GM21576 (cell line): Measurements from ENCODE around the gene RAB11FIP3.

ENCODE experiments used
- ATAC-seq: cut with Tn5 transposase; IDR thresholded peaks from one replicate; pipeline ENCODE4 v1.9.1; 2021; ENCODE audit warnings: mild to moderate bottlenecking, moderate library complexity; ENCODE audit not compliant: unreplicated experiment

The RAB11FIP3 gene

GRCh38 chr16:549544-550263 is 124.3 kb downstream of the RAB11FIP3 start:
- ATAC-seq, result no peak

- no peak for ATAC-seq
Observed at GRCh38 chr16:551210-551609, 125.8 kb downstream of the RAB11FIP3 start.

DNA sequence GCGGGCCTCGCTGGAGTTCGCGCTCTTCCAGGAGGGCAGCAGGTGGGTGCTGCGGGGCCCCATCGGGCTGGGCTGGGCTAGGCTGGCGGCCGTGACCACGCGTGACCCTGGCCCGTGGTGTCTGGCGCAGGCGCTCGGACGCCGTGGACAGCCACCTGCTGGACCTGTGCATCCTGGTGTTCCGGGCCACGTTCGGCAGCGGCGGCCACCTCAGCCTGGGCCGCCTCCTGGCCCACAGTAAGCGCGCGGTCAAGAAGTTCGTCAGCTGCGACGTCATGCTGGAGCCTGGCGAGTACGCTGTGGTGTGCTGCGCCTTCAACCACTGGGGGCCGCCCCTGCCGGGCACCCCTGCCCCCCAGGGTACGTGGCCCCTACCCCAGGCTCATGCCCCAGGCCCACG is 126.7 kb downstream of the RAB11FIP3 start:
- ATAC-seq, result no peak

DNA sequence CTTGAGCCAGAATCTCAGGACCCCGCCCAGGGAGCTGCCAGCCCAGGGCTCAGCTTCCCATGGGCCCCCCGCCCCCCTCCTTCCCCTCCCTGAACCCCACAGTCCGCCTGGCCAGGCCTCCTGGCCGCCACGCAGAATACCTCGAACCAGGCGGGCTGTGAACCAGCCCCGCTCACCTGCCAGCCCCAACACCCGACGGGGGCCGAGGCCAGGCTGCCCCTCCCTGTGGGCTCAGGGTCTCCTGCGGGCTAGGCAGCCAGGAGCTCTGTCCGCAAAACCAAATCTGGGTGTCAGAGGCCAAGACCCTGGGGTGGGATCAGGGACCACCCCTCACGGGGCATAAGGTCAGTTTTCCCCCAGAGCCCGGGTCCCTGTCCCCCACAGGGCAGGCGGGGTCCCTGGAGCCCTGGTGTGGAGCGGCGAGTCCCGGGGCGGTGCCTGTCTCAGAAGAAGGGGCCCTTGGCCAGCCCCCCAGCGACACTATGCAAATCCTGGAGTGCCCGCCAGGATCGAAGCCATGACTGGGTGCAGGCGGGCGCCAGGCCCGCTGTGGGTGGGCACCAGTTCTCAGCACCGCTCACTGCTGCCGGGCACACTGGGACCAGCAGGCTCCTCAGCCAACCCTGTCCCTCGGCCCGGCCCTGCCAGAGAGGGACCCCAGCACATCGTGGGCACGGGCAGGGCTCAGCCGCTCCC is 128.3 kb downstream of the RAB11FIP3 start:
- ATAC-seq, result no peak

- ATAC-seq, result no peak
Observed at GRCh38 chr16:554297-554621, 128.8 kb downstream of the RAB11FIP3 start.

DNA sequence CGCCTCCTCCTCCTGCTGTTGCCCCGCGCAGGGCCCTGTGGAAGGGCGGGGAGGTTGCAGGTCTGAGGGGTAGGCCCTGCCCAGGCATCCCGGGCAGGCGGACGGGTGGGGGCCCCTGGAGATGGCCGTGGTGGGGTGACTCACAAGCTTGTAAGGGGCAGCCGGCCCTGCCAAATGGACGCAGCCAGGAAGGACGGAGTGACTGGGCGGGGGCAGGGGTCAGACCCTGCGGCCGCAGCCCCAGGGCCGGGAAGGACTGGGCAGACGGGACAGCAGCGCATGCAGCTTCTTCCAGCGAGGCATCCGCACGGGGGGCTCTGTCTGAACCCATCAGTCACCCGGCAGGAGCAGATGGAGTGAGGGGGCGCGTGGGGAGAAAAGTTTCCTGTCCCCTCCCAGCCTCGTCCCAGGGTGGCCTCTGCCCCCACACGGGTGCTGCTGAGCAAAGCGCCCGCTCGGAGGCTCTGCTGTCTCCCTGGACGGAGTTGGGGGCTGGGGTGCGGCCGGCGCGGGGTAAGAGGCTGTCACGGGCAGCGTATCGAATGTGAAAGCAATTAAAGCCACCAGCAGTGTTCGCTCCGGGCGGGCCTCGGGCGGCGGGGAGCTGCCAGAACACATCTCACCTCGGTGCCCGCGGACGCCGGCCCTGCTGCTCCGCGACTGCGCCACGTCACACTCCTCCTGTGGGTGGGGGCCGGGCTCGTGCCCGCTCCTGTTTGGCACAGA is 129.4 kb downstream of the RAB11FIP3 start:
- ATAC-seq, result no peak

GRCh38 chr16:555528-556473 is 130.4 kb downstream of the RAB11FIP3 start:
- no peak for ATAC-seq

DNA sequence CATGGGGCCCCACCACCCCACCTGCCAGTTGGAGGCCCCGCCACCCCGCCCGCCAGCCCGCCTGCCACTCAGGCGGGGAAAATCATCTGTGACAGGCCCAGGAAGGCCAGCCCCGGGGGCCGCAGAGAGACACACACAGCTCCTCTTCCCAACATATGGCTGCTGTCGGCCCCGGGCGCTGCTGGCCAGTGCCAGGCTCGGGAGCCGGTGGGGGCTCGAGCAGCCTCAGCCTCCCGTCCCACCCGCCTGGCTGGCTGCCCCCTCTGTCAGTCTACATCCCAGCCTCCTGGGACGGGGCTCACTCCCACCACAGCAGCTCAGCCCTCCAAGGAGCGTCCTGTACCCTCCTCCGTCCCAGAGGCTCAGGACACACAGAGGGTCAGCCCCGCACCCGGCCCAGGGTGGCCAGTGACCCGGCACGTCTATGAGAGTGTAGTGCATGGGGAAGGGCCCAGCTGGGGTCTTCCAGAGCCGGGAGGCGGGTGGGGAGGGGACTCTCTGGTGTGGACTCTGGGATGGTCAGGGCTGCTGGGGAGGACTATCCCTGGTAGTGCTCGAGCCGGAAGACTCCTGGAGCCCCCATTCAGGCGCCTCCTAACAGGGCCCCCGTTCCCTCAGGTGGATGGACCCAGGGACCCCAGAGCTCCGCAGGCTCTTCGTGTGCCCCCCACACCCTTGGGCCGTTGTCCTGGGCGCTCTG is 131.2 kb downstream of the RAB11FIP3 start:
- ATAC-seq, result no peak

DNA sequence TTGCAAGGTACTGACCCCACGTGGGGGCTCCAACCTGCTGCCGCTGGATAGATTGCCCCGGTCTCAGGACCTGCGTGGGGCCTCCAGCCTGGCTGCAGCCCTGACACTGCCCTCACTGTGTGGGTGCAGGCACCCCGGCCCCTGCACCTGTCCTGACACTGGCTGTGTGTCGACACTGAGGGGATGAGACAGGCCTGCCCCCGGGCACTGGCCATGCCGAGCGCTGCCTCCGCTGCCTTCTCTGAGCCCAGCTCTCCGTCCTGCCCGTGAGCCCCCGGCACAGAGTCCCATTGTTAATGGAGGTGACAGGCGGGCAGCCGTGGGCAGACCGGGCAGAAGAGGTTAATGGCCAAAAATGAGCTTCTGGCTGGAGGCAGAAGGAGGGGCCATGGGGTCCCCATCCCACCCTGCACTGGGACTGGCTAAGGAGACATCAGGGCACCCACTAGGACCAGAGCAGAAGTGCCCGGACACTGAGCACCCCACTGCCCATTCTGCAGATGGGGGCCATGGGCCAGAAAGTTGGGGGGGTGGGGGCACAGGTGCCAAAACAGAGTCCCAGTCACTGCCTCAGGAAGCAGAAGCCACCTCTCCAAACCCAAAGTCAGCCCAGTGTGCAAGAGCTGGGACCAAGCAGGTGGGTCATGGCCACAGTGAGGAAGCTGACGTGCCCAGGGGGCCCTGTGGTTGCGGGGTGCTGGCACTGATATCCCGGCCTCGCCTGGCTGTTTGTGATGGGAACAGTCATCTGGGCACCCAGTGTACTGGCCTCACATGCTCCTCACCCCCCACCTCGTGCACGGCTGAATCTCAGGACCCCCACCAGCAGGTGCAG is 132.2 kb downstream of the RAB11FIP3 start:
- no peak for ATAC-seq

GRCh38 chr16:558298-559020 is 133.0 kb downstream of the RAB11FIP3 start:
- ATAC-seq, result no peak

GRCh38 chr16:559021-559380 is 133.6 kb downstream of the RAB11FIP3 start:
- ATAC-seq, result no peak

GRCh38 chr16:559411-560203 is 134.2 kb downstream of the RAB11FIP3 start:
- ATAC-seq, result no peak

GRCh38 chr16:560204-560700 is 134.8 kb downstream of the RAB11FIP3 start, which contains the start of gene PRR35:
Gene PRR35, plus strand, starts transcription at chr16:560394. Its CDS starts 2,901 bp downstream, at chr16:563295.
- no peak for ATAC-seq

- ATAC-seq, result no peak
Observed at GRCh38 chr16:560701-561412, 135.4 kb downstream of the RAB11FIP3 start.

- no peak for ATAC-seq
Observed at GRCh38 chr16:561413-561794, 136.0 kb downstream of the RAB11FIP3 start.

GRCh38 chr16:561957-562938 is 136.8 kb downstream of the RAB11FIP3 start:
- no peak for ATAC-seq
